GM18502 (cell line): ENCODE measurements around the gene MND1.
"Not testable (repeated sequence)": the region's sequence is repeated elsewhere in the genome, so short reads cannot be mapped to it uniquely, and the experiment has no call there.

Experiments
- ATAC-seq: cut with Tn5 transposase; IDR thresholded peaks from one replicate; pipeline ENCODE4 v1.9.1; 2021; ENCODE audit warnings: mild to moderate bottlenecking; ENCODE audit not compliant: unreplicated experiment, poor library complexity

MND1 gene

GRCh38 chr4:153432965-153433753 is 88.7 kb downstream of the MND1 start:
- ATAC-seq = peak; percentile 93

GRCh38 chr4:153433754-153434105 is 89.2 kb downstream of the MND1 start:
- ATAC-seq = peak; percentile 10

GRCh38 chr4:153434190-153434589 is 89.7 kb downstream of the MND1 start:
- no peak for ATAC-seq

GRCh38 chr4:153438916-153439756 is 94.6 kb downstream of the MND1 start:
- ATAC-seq = peak; percentile 77

GRCh38 chr4:153439831-153440230 is 95.3 kb downstream of the MND1 start:
- peak; percentile 13 for ATAC-seq

- no peak for ATAC-seq
These were observed 96.0 kb downstream of the MND1 start for GRCh38 chr4:153440475-153440874.

GRCh38 chr4:153447175-153447905 is 102.9 kb downstream of the MND1 start:
- ATAC-seq = no peak

- ATAC-seq = no peak
These were observed 103.7 kb downstream of the MND1 start for GRCh38 chr4:153448003-153448731.

- no peak for ATAC-seq
These were observed 104.8 kb downstream of the MND1 start for GRCh38 chr4:153449338-153449737.

- ATAC-seq = no peak
These were observed 106.0 kb downstream of the MND1 start for GRCh38 chr4:153450544-153450917.

- ATAC-seq = not testable (repeated sequence)
These were observed 106.7 kb downstream of the MND1 start for GRCh38 chr4:153451145-153451544.

- no peak for ATAC-seq
These were observed 107.6 kb downstream of the MND1 start for GRCh38 chr4:153451911-153452657.

GRCh38 chr4:153452658-153453378 is 108.3 kb downstream of the MND1 start:
- no peak for ATAC-seq

- no peak for ATAC-seq
These were observed 108.9 kb downstream of the MND1 start for GRCh38 chr4:153453402-153453801.

GRCh38 chr4:153458969-153459368 is 114.5 kb downstream of the MND1 start:
- no peak for ATAC-seq

GRCh38 chr4:153461549-153461948 is 117.1 kb downstream of the MND1 start:
- not testable (repeated sequence) for ATAC-seq

GRCh38 chr4:153464068-153464467 is 119.6 kb downstream of the MND1 start:
- no peak for ATAC-seq
